NCI-H2029 (cell line): ENCODE data around the gene ARHGEF7.
A peak's percentile ranks its signal among the peaks of the same experiment; 100 is the strongest.

Source experiments
- DNase-seq: peaks from one replicate; lab custom pipeline; 2025; lab: John Stamatoyannopoulos, UW

ARHGEF7 gene

GRCh38 chr13:111225810-111226546, 110.9 kb downstream of the ARHGEF7 start:
- no peak for DNase-seq

- no peak for DNase-seq
Measured at GRCh38 chr13:111227405-111227804, 112.3 kb downstream of the ARHGEF7 start.

GRCh38 chr13:111228262-111229144, 113.4 kb downstream of the ARHGEF7 start:
- no peak for DNase-seq

GRCh38 chr13:111230385-111230930, 115.3 kb downstream of the ARHGEF7 start:
- no peak for DNase-seq

- DNase-seq: no peak
Measured at GRCh38 chr13:111232191-111232590, 117.1 kb downstream of the ARHGEF7 start.

GRCh38 chr13:111233080-111233479, 118.0 kb downstream of the ARHGEF7 start:
- no peak for DNase-seq

GRCh38 chr13:111239764-111240670, 124.9 kb downstream of the ARHGEF7 start:
- DNase-seq: no peak

GRCh38 chr13:111241006-111241755, 126.1 kb downstream of the ARHGEF7 start:
- DNase-seq: no peak

GRCh38 chr13:111241862-111242261, 126.8 kb downstream of the ARHGEF7 start:
- DNase-seq: no peak

- DNase-seq: no peak
Measured at GRCh38 chr13:111242585-111242984, 127.5 kb downstream of the ARHGEF7 start.

- DNase-seq: no peak
Measured at GRCh38 chr13:111243981-111244380, 128.9 kb downstream of the ARHGEF7 start.

- DNase-seq: no peak
Measured at GRCh38 chr13:111245576-111246384, 130.7 kb downstream of the ARHGEF7 start.

GRCh38 chr13:111247552-111247951, 132.4 kb downstream of the ARHGEF7 start:
- peak; percentile 77 for DNase-seq

- no peak for DNase-seq
Measured at GRCh38 chr13:111248822-111249221, 133.7 kb downstream of the ARHGEF7 start.

GRCh38 chr13:111249637-111250360, 134.7 kb downstream of the ARHGEF7 start:
- no peak for DNase-seq

GRCh38 chr13:111251646-111252445, 136.7 kb downstream of the ARHGEF7 start:
- peak; percentile 66 for DNase-seq

GRCh38 chr13:111252446-111253364, 137.6 kb downstream of the ARHGEF7 start:
- no peak for DNase-seq
